NCI-H1092 (cell line): Measurements from ENCODE around the gene ASZ1.

Experiments
- DNase-seq: peaks from one replicate; lab custom pipeline; 2025; lab: John Stamatoyannopoulos, UW

The ASZ1 gene

GRCh38 chr7:117401293-117402002 is 25.8 kb downstream of the ASZ1 start:
- no peak for DNase-seq

- no peak for DNase-seq
Observed at GRCh38 chr7:117399820-117400422, 27.4 kb downstream of the ASZ1 start.

GRCh38 chr7:117395743-117396142 is 31.6 kb downstream of the ASZ1 start:
- no peak for DNase-seq

GRCh38 chr7:117393781-117394180 is 33.5 kb downstream of the ASZ1 start:
- DNase-seq = no peak

DNA sequence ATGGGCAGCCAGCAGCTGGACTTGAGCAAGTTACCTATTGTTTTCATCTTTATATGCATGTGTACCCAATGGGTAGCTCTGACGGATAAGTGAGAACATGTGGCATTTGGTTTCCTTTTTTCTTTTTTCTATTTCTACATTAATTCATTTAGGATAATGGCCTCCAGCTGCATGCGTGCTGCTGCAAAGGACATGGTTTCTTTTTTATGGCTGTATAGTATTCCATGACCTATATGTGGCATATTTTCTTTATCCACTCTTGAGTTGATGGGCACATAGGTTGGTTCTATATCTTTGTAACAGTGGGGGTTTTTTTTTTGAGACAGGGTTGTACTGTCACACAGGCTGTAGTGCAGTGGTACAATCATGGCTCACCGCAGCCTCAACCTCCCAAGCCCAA is 37.4 kb downstream of the ASZ1 start:
- no peak for DNase-seq

- no peak for DNase-seq
Observed at GRCh38 chr7:117386110-117386706, 41.1 kb downstream of the ASZ1 start.

DNA sequence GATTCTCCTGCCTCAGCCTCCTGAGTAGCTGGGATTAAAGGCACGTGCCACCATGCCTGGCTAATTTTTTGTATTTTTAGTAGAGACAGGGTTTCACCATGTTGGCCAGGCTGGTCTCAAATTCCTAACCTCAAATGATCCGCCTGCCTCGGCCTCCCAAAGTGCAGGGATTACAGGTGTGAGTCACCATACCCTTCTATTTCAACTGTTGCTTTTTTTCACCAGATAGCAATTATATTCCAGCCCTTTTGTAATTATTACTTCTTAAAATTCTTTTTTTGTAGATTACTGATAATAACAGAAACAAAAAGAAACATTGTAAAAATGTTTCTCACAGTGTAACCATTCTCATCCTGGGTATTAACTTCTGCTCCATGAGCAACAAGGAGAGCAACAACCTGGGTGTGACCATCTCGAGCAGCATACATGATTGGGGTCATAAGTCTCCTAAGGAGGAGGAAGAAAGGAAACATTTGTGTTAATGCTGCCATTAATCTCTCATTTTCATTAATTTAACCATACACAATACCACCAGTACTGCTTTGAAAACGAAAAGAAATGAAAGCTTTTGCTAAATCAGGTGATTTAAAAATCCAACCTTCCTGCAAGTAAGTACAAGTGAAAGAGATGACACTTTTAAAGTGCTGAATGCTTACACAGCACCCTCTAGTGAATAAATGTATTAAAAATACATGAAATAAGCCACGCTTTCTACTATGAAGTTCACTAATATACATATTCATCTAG is 41.8 kb downstream of the ASZ1 start:
- no peak for DNase-seq

DNA sequence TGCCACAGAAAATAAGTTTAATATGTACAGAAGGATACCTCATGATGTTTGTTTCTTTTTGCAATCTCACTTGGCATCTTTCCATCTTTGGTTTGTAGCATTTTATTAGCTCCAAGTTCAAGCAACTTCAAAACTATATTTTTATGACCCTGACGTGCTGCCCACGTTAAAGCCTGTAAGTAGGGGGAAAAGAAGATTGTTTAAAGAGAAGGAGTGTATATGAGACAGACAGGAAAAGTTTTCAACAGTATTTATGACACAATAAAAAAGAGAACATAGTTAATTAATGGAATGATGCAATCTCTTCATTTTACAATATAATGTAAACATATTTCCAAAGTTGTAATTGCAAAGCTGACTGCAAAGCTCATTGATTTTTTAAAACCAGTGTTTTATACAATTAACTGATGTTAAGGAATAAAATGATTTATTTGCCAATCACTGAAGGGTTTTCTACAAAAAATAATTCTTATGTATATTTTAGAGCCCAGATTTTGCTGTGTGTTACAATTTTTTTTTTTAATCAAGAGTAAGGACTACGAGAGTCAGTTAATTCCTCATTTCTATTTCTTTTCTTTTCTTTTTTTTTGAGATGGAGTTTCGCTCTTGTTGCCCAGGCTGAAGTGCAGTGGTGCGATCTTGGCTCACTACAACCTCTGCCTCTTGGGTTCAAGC is 42.5 kb downstream of the ASZ1 start:
- DNase-seq = no peak

DNA sequence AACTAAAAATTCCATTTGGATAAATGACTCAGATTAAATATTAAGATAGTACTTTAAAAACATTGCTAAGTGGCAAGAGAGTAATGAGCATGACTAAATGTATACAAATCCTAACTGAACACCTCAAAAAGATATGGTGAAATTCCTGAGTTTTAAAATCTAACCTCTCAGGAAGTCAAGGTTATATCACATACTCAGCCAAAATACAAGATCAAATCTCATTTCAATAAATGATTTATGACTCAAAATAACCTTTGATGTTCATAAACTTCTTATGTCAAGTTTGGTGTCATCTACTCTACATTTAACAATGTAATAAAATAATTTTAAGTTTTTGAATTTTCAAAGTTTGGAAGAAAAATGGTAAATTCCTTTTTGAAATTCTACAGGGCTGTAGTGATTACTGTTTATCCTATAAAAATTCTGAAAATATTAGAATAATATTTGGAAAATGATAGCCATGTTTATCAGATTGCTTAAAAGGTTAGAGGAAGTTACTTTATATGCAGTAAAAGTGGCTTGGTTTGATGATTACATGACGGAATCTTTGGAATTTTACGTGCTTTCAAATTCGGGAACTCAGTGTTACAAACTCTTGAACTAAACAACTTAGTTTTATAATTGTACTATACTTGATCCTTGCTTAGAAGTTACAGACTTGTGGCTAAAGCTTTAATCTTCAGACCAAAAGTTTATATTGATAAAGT is 43.7 kb downstream of the ASZ1 start:
- no peak for DNase-seq

GRCh38 chr7:117383046-117383445 is 44.2 kb downstream of the ASZ1 start:
- DNase-seq = no peak

DNA sequence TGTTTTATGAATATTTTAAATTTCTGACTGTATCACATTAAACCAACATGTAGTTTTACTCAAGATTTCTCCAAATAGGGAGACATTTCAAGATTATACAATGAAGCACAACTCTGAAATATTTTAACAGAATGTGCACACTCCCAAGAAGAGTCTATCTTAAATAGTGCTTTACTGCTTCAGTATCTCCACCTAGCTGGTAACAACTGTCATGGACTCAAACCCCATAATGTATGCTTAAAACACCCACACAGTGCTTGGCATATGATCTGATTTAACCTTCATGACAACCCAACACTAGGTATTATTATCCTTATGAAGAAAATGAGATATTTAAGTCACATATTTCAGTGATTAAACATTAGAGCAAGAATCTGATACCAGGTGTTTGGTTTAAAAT is 45.9 kb downstream of the ASZ1 start:
- no peak for DNase-seq

GRCh38 chr7:117375380-117375779 is 51.9 kb downstream of the ASZ1 start:
- DNase-seq = no peak

GRCh38 chr7:117372073-117372472 is 55.2 kb downstream of the ASZ1 start:
- DNase-seq = no peak

GRCh38 chr7:117364339-117365080 is 62.8 kb downstream of the ASZ1 start:
- DNase-seq = no peak

- DNase-seq = no peak
Observed at GRCh38 chr7:117362294-117362888, 64.9 kb downstream of the ASZ1 start.

DNA sequence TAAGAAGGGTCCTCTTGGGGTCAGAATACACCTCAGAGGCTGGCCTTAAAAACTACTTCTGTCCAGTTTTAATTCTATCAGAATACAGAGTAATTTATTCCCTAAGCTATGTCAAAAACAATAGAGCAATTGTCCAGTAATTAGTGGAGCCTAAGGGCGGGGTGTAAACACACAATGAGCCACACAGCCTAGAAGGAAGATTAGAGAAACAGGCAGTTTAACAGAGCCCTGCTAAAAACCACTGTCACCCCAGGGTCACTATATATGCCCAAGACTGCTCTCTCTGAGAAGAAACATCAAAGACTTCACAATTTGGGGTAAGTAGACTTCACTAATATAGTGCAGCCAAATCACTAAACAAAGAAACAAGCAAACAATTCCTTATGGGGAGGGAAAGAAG is 77.3 kb downstream of the ASZ1 start:
- DNase-seq = no peak

- no peak for DNase-seq
Observed at GRCh38 chr7:117349570-117349969, 77.7 kb downstream of the ASZ1 start.

DNA sequence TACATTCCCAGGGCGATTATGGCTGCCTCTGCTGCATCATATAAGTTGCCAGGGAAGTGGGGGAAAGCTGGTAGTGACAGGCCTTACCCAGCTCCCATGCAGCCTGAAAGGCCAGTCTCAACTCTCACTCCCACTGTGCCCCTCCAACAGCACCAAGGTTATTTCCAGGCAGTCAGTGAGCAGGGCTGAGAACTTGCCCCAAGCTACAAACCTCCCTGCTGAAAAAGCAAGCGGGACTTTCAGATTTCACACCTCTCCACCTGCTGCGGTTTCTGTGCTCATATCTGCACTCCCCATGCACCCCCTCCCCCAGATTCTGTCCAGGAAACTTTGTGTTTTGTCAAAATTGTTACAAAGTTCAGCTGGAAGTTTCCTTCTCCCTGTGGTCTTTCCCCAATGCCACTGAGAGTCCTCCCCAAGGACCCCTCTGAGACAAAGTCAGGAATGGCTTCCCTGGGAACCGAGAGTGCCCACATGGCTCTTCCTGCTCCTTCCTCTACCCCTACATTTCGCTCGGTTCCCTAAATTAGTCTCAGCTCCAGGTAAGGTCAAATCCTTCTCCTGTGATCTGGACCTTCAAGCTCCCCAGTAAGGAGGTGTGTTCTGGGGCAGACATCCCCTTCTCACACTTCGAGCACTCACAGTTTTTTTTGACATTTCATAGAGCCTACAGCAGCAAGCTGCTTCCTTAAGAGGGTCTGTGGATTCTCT is 79.2 kb downstream of the ASZ1 start:
- DNase-seq = no peak

DNA sequence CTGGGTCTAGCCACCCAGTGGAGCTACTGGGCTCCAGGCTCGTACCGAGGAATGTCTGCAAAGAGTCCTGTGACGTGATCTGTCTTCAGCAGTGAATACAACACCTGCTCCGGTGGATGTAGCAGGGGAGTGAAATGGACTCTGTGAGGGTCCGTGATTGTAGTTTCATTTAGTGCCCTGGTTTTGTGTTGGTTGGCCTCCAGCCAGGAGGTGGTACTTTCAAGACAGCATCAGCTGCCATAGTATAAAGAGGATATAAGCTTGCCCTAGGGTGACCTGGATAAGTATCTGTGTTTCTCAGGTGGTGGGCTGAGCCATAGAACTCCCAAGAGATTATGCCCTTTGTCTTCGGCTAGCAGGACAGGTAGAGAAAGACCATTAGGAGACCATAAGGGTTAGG is 79.8 kb downstream of the ASZ1 start:
- no peak for DNase-seq

DNA sequence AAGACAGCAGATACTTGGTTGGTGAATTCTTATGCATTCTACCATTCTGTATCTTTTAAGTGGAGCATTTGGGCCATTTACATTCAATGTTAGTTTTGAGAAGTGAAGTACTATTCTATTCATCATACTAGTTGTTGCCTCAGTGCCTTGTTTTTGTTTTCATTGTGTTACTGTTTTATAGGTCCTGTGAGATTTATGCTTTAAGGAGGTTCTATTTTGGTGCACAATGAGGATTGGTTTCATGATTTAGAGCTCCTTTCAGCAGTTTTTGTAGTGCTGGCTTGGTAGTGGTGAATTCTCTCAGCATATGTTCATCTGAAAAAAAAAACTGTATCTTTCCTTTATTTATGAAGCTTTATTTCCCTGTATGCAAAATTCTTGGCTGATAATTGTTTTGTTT is 81.1 kb downstream of the ASZ1 start:
- DNase-seq = no peak
